ENCODE results near the gene MMP2. TPM values are rescaled to one million over a fixed set of nuclear protein-coding genes. Genes with fewer than 3 reads are reported as not detected.
A peak's percentile ranks its signal among the peaks of the same experiment; 100 is the strongest.

MMP2 gene
- total RNA-seq, 2 donors from 2014 or later: 539 to 826 TPM

- intact Hi-C loops (cut with DNase I): loop anchor here (2.0 to 10.0 kb wide), 3 partner anchors 79 to 359 kb away; no protein-coding TSS in a partner anchor
- no peak for DNase-seq (ENCODE audit: low spot score)
Measured at GRCh38 chr16:55466209-55466608, 12.8 kb upstream of the MMP2 start.

GRCh38 chr16:55467898-55468297 is 11.1 kb upstream of the MMP2 start:
- intact Hi-C loops (cut with DNase I): loop anchor here (2.0 to 10.0 kb wide), 3 partner anchors 77 to 357 kb away; no protein-coding TSS in a partner anchor
- DNase-seq (ENCODE audit: low spot score): no peak

- DNase-seq (ENCODE audit: low spot score): no peak
- intact Hi-C loops (cut with DNase I): loop anchor here (10.0 kb wide), 2 partner anchors 76 to 356 kb away; no protein-coding TSS in a partner anchor
Measured at GRCh38 chr16:55468352-55468990, 10.5 kb upstream of the MMP2 start.

GRCh38 chr16:55469821-55470532 is 9.0 kb upstream of the MMP2 start:
- no peak for DNase-seq (ENCODE audit: low spot score)
- intact Hi-C loops (cut with DNase I): loop anchor here (10.0 kb wide), 2 partner anchors 75 to 355 kb away; no protein-coding TSS in a partner anchor

GRCh38 chr16:55470533-55471371 is 8.2 kb upstream of the MMP2 start:
- intact Hi-C loops (cut with DNase I): no loop called here
- DNase-seq (ENCODE audit: low spot score): no peak

GRCh38 chr16:55471448-55472097 is 7.4 kb upstream of the MMP2 start:
- DNase-seq (ENCODE audit: low spot score): no peak
- intact Hi-C loops (cut with DNase I): no loop called here

- intact Hi-C loops (cut with DNase I): no loop called here
- DNase-seq (ENCODE audit: low spot score): no peak
Measured at GRCh38 chr16:55473587-55473986, 5.4 kb upstream of the MMP2 start.

- intact Hi-C loops (cut with DNase I): no loop called here
- DNase-seq (ENCODE audit: low spot score): no peak
Measured at GRCh38 chr16:55474821-55475220, 4.2 kb upstream of the MMP2 start.

GRCh38 chr16:55475919-55476318 is 3.1 kb upstream of the MMP2 start:
- intact Hi-C loops (cut with DNase I): no loop called here
- DNase-seq (ENCODE audit: low spot score): no peak

- intact Hi-C loops (cut with DNase I): no loop called here
- DNase-seq (ENCODE audit: low spot score): no peak
Measured at GRCh38 chr16:55476625-55477533, 2.1 kb upstream of the MMP2 start.

GRCh38 chr16:55477736-55478135 is 1.3 kb upstream of the MMP2 start:
- intact Hi-C loops (cut with DNase I): no loop called here
- no peak for DNase-seq (ENCODE audit: low spot score)

GRCh38 chr16:55479430-55480140 is 587 bp downstream of the MMP2 start:
- peak; percentile 77 for DNase-seq (ENCODE audit: low spot score)
- intact Hi-C loops (cut with DNase I): loop anchor here in 1 of 2 donors (10.0 kb wide), 1 partner anchor 715 kb away; the partner anchor contains the start of gene GNAO1

GRCh38 chr16:55480228-55480655 is 1.2 kb downstream of the MMP2 start:
- intact Hi-C loops (cut with DNase I): loop anchor here in 1 of 2 donors (10.0 kb wide), 1 partner anchor 715 kb away; the partner anchor contains the start of gene GNAO1
- DNase-seq (ENCODE audit: low spot score): peak; percentile 97

- DNase-seq (ENCODE audit: low spot score): no peak
- intact Hi-C loops (cut with DNase I): loop anchor here in 1 of 2 donors (10.0 kb wide), 1 partner anchor 714 kb away; the partner anchor contains the start of gene GNAO1
Measured at GRCh38 chr16:55481023-55481422, 2.0 kb downstream of the MMP2 start.

- no peak for DNase-seq (ENCODE audit: low spot score)
- intact Hi-C loops (cut with DNase I): loop anchor here in 1 of 2 donors (10.0 kb wide), 1 partner anchor 713 kb away; the partner anchor contains the start of gene GNAO1
Measured at GRCh38 chr16:55482056-55482455, 3.1 kb downstream of the MMP2 start.

GRCh38 chr16:55487048-55487803 is 8.2 kb downstream of the MMP2 start:
- intact Hi-C loops (cut with DNase I): loop anchor here in 1 of 2 donors (10.0 kb wide), 1 partner anchor 708 kb away; the partner anchor contains the start of gene GNAO1
- DNase-seq (ENCODE audit: low spot score): peak; percentile 89
